HepG2 (cell line): ENCODE data around the gene NME7. TPM values are rescaled to one million over a fixed set of nuclear protein-coding genes. Genes with fewer than 3 reads are reported as not detected.

Source experiments
- ARID2 ChIP-seq: sonication (generic); formaldehyde crosslinking; IDR thresholded peaks from 2 replicates; pipeline ENCODE4 v1.8.1; 2022; ENCODE audit warnings: mild to moderate bottlenecking, missing genetic modification reagents, borderline replicate concordance
- ARNTL ChIP-seq: sonication (generic); formaldehyde crosslinking; IDR thresholded peaks from 2 replicates; pipeline ENCODE4 v1.4.0; 2020; ENCODE audit warnings: mild to moderate bottlenecking, missing genetic modification reagents
- ATF7-NPFF ChIP-seq: sonication (generic); formaldehyde crosslinking; IDR thresholded peaks from 2 replicates; pipeline ENCODE4 v1.8.1; 2023; ENCODE audit warnings: mild to moderate bottlenecking, low read depth, missing genetic modification reagents, moderate library complexity
- FOXK2 ChIP-seq: fragments of 450-650 bp; IDR thresholded peaks from 2 replicates; pipeline ENCODE4 v1.6.1; 2016
- HOXA3 ChIP-seq: sonication (generic); formaldehyde crosslinking; IDR thresholded peaks from 2 replicates; pipeline ENCODE4 v1.5.0; 2020; ENCODE audit warnings: missing genetic modification reagents
- KDM3A ChIP-seq: IDR thresholded peaks from 2 replicates; pipeline ENCODE4 v1.6.1; 2018; ENCODE audit warnings: low read depth, missing compliant biosample characterization
- KLF11 ChIP-seq: IDR thresholded peaks from 2 replicates; pipeline ENCODE4 v1.6.1; 2016; ENCODE audit warnings: missing compliant biosample characterization
- NR2F6 ChIP-seq, 2 experiments: IDR thresholded peaks; 2 replicates each; pipeline ENCODE4 v1.6.1; 2016; ENCODE audit warnings: antibody characterized with exemption in 1 of 2, mild to moderate bottlenecking in 1 of 2
- PAWR ChIP-seq: sonication (generic); formaldehyde crosslinking; IDR thresholded peaks from 2 replicates; pipeline ENCODE4 v1.4.0; 2020; ENCODE audit warnings: missing genetic modification reagents, mild to moderate bottlenecking, borderline replicate concordance
- SALL1 ChIP-seq: sonication (generic); formaldehyde crosslinking; IDR thresholded peaks from 2 replicates; pipeline ENCODE4 v1.8.0; 2022; ENCODE audit warnings: mild to moderate bottlenecking, missing genetic modification reagents
- SP1 ChIP-seq, 2 experiments: fragments of 450-650 bp in 1 of 2; sonication (generic) in 1 of 2; formaldehyde crosslinking in 1 of 2; IDR thresholded peaks; 2 replicates each; pipeline versions ENCODE4 v1.4.0 to v1.6.1; 2016 to 2020; ENCODE audit warnings: missing genetic modification reagents in 1 of 2
- SSRP1 ChIP-seq: IDR thresholded peaks from 2 replicates; pipeline ENCODE4 v1.6.1; 2016; ENCODE audit warnings: control low read depth
- SUZ12 ChIP-seq: fragments of 150-350 bp; IDR thresholded peaks from 2 replicates; pipeline ENCODE4 v1.6.1; 2014; ENCODE audit warnings: low read depth, low read length
- ZFP36L2 ChIP-seq: sonication (generic); formaldehyde crosslinking; IDR thresholded peaks from 2 replicates; pipeline ENCODE4 v1.4.0; 2020; ENCODE audit warnings: missing genetic modification reagents
- ZMYM3 ChIP-seq: sonication (generic); formaldehyde crosslinking; IDR thresholded peaks from 2 replicates; pipeline ENCODE4 v1.5.1; 2020; ENCODE audit warnings: mild to moderate bottlenecking, missing genetic modification reagents
- ZNF136 ChIP-seq: sonication (generic); formaldehyde crosslinking; IDR thresholded peaks from 2 replicates; pipeline ENCODE4 v1.8.1; 2022; ENCODE audit warnings: low read depth, mild to moderate bottlenecking, moderate library complexity, missing genetic modification reagents
- ZNF468 ChIP-seq: sonication (generic); formaldehyde crosslinking; IDR thresholded peaks from 2 replicates; pipeline ENCODE4 v1.8.0; 2022; ENCODE audit warnings: mild to moderate bottlenecking, moderate library complexity, missing genetic modification reagents
- ZNF605 ChIP-seq: sonication (generic); formaldehyde crosslinking; IDR thresholded peaks from 2 replicates; pipeline ENCODE4 v1.8.0; 2022; ENCODE audit warnings: mild to moderate bottlenecking, missing genetic modification reagents
- ZNF652 ChIP-seq: IDR thresholded peaks from 2 replicates; pipeline ENCODE4 v1.6.1; 2016; ENCODE audit warnings: low read depth, borderline replicate concordance
- polyA plus RNA-seq, 8 experiments: library from polyadenylated mRNA; depleted of rRNA in 3 of 8; stranded (reverse) in 7 of 8; unstranded in 1 of 8; fragments of >200 nt; fragmentation: Illumina TruSeq in 4 of 8; extraction: Trizol in 4 of 8; gene quantifications; 2 replicates each; pipeline versions ENCODE4 v1.2.1 to v1.2.3, GENCODE V29; 2011 to 2016; ENCODE audit warnings: low read depth in 4 of 8, missing spikeins in 1 of 8, mixed read lengths in 1 of 8; ENCODE audit not compliant: insufficient read depth in 1 of 8
- total RNA-seq, 5 experiments: library from RNA; depleted of rRNA; stranded (reverse); fragments of >200 nt; fragmentation: Illumina TruSeq; extraction: Trizol; gene quantifications; 2 replicates each; pipeline ENCODE4 v1.2.3, GENCODE V29; 2016; ENCODE audit warnings: low read depth in 1 of 5
- TF ChIP-seq, protein P1 (sequence below): sonication (generic); formaldehyde crosslinking; conservative IDR thresholded peaks from 2 replicates; pipeline ENCODE4 v1.8.1; 2023; ENCODE audit warnings: missing genetic modification reagents
- TF ChIP-seq, protein P2 (sequence below): sonication (generic); formaldehyde crosslinking; IDR thresholded peaks from 2 replicates; pipeline ENCODE4 v1.5.0; 2020; ENCODE audit warnings: mild to moderate bottlenecking, missing genetic modification reagents, moderate library complexity
- TF ChIP-seq, protein P3 (sequence below): sonication (generic); formaldehyde crosslinking; IDR thresholded peaks from 2 replicates; pipeline ENCODE4 v1.4.0; 2020; ENCODE audit warnings: low read depth, mild to moderate bottlenecking, missing genetic modification reagents
- TF ChIP-seq, protein P4 (sequence below): IDR thresholded peaks from 2 replicates; pipeline ENCODE4 v1.6.1; 2016; ENCODE audit warnings: mild to moderate bottlenecking, missing biosample characterization, missing genetic modification reagents
- TF ChIP-seq, protein P5 (sequence below): sonication (generic); formaldehyde crosslinking; IDR thresholded peaks from 2 replicates; pipeline ENCODE4 v1.8.1; 2023; ENCODE audit warnings: mild to moderate bottlenecking, moderate library complexity, missing genetic modification reagents
- TF ChIP-seq, protein P6 (sequence below): sonication (generic); formaldehyde crosslinking; IDR thresholded peaks from 2 replicates; pipeline ENCODE4 v1.8.0; 2022; ENCODE audit warnings: mild to moderate bottlenecking, missing genetic modification reagents, moderate library complexity

Gene NME7
- total and polyA plus RNA-seq, 2 of the 13 experiments (the other 11 are each of a cell fraction or from before 2014, with no cell fraction given) = 9.4 to 22.5 TPM

DNA sequence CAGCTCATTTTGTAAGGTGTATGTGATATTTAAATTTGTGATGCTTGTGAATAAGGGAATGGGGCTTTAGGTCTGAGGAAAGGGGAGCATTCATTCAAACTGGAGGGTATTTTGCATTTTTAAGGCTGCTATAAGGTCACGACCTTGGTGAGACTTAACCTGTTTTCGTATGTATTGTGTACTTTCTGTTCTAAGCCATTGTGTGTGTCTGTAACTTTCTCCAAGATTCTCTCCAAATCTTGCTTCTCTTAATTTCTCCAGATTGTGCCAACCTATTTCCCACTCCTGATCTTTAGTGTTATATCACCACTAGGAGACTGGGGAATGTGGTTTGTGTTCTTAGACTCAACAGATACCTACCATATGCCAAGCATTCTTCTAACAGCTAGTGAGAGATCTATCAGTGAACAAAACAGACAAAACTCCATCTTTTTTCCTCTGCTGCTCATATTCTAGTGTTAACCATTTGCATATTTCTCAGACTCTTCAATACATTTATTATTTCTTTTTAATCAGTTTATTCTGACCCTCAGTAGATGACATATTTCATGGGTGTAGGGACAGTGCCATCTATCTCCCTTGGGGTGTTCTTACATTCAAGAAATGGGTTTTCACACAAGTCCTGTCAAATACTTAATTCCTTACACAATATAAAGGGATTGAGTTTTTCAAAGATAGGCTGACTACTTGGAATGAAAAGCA is 233.6 kb downstream of the NME7 start (continued):
- TF ChIP-seq, protein P1, sequence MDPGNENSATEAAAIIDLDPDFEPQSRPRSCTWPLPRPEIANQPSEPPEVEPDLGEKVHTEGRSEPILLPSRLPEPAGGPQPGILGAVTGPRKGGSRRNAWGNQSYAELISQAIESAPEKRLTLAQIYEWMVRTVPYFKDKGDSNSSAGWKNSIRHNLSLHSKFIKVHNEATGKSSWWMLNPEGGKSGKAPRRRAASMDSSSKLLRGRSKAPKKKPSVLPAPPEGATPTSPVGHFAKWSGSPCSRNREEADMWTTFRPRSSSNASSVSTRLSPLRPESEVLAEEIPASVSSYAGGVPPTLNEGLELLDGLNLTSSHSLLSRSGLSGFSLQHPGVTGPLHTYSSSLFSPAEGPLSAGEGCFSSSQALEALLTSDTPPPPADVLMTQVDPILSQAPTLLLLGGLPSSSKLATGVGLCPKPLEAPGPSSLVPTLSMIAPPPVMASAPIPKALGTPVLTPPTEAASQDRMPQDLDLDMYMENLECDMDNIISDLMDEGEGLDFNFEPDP (CRISPR knock-in tag) = no peak
- TF ChIP-seq, protein P2, sequence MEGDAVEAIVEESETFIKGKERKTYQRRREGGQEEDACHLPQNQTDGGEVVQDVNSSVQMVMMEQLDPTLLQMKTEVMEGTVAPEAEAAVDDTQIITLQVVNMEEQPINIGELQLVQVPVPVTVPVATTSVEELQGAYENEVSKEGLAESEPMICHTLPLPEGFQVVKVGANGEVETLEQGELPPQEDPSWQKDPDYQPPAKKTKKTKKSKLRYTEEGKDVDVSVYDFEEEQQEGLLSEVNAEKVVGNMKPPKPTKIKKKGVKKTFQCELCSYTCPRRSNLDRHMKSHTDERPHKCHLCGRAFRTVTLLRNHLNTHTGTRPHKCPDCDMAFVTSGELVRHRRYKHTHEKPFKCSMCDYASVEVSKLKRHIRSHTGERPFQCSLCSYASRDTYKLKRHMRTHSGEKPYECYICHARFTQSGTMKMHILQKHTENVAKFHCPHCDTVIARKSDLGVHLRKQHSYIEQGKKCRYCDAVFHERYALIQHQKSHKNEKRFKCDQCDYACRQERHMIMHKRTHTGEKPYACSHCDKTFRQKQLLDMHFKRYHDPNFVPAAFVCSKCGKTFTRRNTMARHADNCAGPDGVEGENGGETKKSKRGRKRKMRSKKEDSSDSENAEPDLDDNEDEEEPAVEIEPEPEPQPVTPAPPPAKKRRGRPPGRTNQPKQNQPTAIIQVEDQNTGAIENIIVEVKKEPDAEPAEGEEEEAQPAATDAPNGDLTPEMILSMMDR (CRISPR knock-in tag) = peak; percentile 34; the same call in 1 of the 2 replicates
- TF ChIP-seq SP1 (IDR thresholded peaks at IDR 0.05) = no peak
- TF ChIP-seq SP1 (CRISPR knock-in tag; IDR thresholded peaks at IDR 0.05) = no peak
- peak; percentile 71; the same call in 1 of the 2 replicates for TF ChIP-seq SSRP1 (CRISPR knock-in tag)
- no peak for TF ChIP-seq SALL1 (CRISPR knock-in tag)
- TF ChIP-seq ZNF468 (CRISPR knock-in tag) = no peak
- no peak for TF ChIP-seq ZNF652 (CRISPR knock-in tag)
- TF ChIP-seq, protein P3, sequence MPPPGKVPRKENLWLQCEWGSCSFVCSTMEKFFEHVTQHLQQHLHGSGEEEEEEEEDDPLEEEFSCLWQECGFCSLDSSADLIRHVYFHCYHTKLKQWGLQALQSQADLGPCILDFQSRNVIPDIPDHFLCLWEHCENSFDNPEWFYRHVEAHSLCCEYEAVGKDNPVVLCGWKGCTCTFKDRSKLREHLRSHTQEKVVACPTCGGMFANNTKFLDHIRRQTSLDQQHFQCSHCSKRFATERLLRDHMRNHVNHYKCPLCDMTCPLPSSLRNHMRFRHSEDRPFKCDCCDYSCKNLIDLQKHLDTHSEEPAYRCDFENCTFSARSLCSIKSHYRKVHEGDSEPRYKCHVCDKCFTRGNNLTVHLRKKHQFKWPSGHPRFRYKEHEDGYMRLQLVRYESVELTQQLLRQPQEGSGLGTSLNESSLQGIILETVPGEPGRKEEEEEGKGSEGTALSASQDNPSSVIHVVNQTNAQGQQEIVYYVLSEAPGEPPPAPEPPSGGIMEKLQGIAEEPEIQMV (CRISPR knock-in tag) = no peak
- TF ChIP-seq HOXA3 (CRISPR knock-in tag) = no peak
- no peak for TF ChIP-seq ZMYM3 (CRISPR knock-in tag)
- TF ChIP-seq ZNF136 (CRISPR knock-in tag) = no peak
- TF ChIP-seq FOXK2 = no peak
- TF ChIP-seq ARID2 (CRISPR knock-in tag) = no peak
- no peak for TF ChIP-seq PAWR (CRISPR knock-in tag)
- TF ChIP-seq KLF11 (CRISPR knock-in tag) = no peak
- TF ChIP-seq, protein P4, sequence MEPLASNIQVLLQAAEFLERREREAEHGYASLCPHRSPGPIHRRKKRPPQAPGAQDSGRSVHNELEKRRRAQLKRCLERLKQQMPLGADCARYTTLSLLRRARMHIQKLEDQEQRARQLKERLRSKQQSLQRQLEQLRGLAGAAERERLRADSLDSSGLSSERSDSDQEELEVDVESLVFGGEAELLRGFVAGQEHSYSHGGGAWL (CRISPR knock-in tag) = no peak
- no peak for TF ChIP-seq KDM3A
- TF ChIP-seq, protein P5, sequence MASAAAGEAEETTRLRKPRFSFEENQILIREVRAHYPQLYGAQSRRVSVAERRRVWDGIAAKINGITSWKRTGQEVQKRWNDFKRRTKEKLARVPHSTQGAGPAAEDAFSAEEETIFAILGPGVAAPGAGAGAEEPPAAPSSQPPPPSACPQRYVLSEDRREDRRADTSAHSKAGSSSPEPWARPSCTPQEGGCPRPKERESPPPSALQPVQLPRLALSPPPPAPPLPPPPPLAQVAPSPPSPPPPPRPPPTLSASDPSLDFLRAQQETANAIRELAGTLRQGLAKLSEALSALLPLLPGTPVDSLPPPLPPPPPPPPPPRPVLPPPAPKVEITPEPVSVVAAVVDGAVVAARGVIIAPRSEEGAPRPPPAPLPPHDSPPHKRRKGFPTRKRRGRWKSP = no peak
- TF ChIP-seq ATF7-NPFF = no peak
- TF ChIP-seq NR2F6 (IDR thresholded peaks at IDR 0.05) = no peak
- TF ChIP-seq NR2F6 (CRISPR knock-in tag; IDR thresholded peaks at IDR 0.05) = peak; percentile 16; the same call in 1 of the 2 replicates
- TF ChIP-seq ARNTL (CRISPR knock-in tag) = no peak
- no peak for TF ChIP-seq ZFP36L2 (CRISPR knock-in tag)
- TF ChIP-seq SUZ12 = no peak
- TF ChIP-seq, protein P6, sequence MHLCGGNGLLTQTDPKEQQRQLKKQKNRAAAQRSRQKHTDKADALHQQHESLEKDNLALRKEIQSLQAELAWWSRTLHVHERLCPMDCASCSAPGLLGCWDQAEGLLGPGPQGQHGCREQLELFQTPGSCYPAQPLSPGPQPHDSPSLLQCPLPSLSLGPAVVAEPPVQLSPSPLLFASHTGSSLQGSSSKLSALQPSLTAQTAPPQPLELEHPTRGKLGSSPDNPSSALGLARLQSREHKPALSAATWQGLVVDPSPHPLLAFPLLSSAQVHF (CRISPR knock-in tag) = no peak
- TF ChIP-seq ZNF605 (CRISPR knock-in tag) = no peak
